Astrocyte (in vitro differentiated cells and primary cell): Measurements from ENCODE around the gene EPRS1. TPM values are rescaled to one million over a fixed set of nuclear protein-coding genes. Genes with fewer than 3 reads are reported as not detected.
"Not testable (repeated sequence)": the region's sequence is repeated elsewhere in the genome, so short reads cannot be mapped to it uniquely, and the experiment has no call there.

Experiments
- DNase-seq: peaks from one replicate; pipeline ENCODE4 v3.0.0-alpha.2; 2010; ENCODE audit warnings: low read depth
- FAIRE-seq: peaks from 2 replicates; lab custom pipeline; 2011; peaks lifted over from hg19 to GRCh38; lab: Jason Lieb, UNC
- H2AFZ ChIP-seq: 2 replicates; pipeline ENCODE4 v1.6.0; 2012; ENCODE audit warnings: low read depth, low read length, inconsistent platforms
- H3K27ac ChIP-seq: 2 replicates; pipeline ENCODE4 v1.5.1; 2011; ENCODE audit warnings: low read depth, low read length, inconsistent platforms
- H3K27me3 ChIP-seq: 2 replicates; pipeline ENCODE4 v1.6.0; 2011; ENCODE audit warnings: low read length, inconsistent platforms; ENCODE audit not compliant: insufficient read depth
- H3K36me3 ChIP-seq: 2 replicates; pipeline ENCODE4 v1.5.1; 2011; ENCODE audit warnings: low read length, inconsistent platforms; ENCODE audit not compliant: insufficient read depth
- H3K4me1 ChIP-seq: 2 replicates; pipeline ENCODE4 v1.5.1; 2011; ENCODE audit warnings: low read length, inconsistent platforms; ENCODE audit not compliant: insufficient read depth
- H3K4me2 ChIP-seq: 2 replicates; pipeline ENCODE4 v1.6.0; 2012; ENCODE audit warnings: low read length, inconsistent platforms
- H3K4me3 ChIP-seq: 2 replicates; pipeline ENCODE4 v1.5.1; 2011; ENCODE audit warnings: low read depth, mild to moderate bottlenecking, low read length, inconsistent platforms; ENCODE audit not compliant: insufficient read depth
- H3K79me2 ChIP-seq: 2 replicates; pipeline ENCODE4 v1.6.0; 2012; ENCODE audit warnings: mild to moderate bottlenecking, low read length, inconsistent platforms; ENCODE audit not compliant: insufficient read depth
- H3K9ac ChIP-seq: 2 replicates; pipeline ENCODE4 v1.6.0; 2012; ENCODE audit warnings: mild to moderate bottlenecking, low read length, inconsistent platforms
- H3K9me3 ChIP-seq: 2 replicates; pipeline ENCODE4 v1.5.1; 2012; ENCODE audit warnings: low read depth, mild to moderate bottlenecking, low read length, inconsistent platforms; ENCODE audit not compliant: insufficient read depth
- H4K20me1 ChIP-seq: 2 replicates; pipeline ENCODE4 v1.6.0; 2012; ENCODE audit warnings: low read length, inconsistent platforms; ENCODE audit not compliant: insufficient read depth
- H3K27ac Mint-ChIP-seq: one replicate; pipeline ENCODE4 v1.8.0; 2021; ENCODE audit warnings: mild to moderate bottlenecking, mixed read lengths; ENCODE audit not compliant: unreplicated experiment
- H3K27me3 Mint-ChIP-seq: one replicate; pipeline ENCODE4 v1.8.0; 2021; ENCODE audit warnings: low read depth, mixed read lengths; ENCODE audit not compliant: unreplicated experiment
- H3K36me3 Mint-ChIP-seq: one replicate; pipeline ENCODE4 v1.8.0; 2021; ENCODE audit warnings: low read depth, mixed read lengths; ENCODE audit not compliant: unreplicated experiment
- H3K4me1 Mint-ChIP-seq: one replicate; pipeline ENCODE4 v1.8.0; 2021; ENCODE audit warnings: low read depth, mixed read lengths; ENCODE audit not compliant: unreplicated experiment
- H3K4me3 Mint-ChIP-seq: one replicate; pipeline ENCODE4 v1.8.0; 2021; ENCODE audit warnings: mild to moderate bottlenecking, moderate library complexity, mixed read lengths; ENCODE audit not compliant: unreplicated experiment
- H3K9me3 Mint-ChIP-seq: one replicate; pipeline ENCODE4 v1.8.0; 2021; ENCODE audit warnings: mild to moderate bottlenecking, mixed read lengths; ENCODE audit not compliant: unreplicated experiment
- CTCF ChIP-seq: IDR thresholded peaks from 2 replicates; pipeline ENCODE4 v1.5.1; 2011; ENCODE audit warnings: low read depth, mild to moderate bottlenecking, inconsistent platforms, low read length, moderate library complexity; ENCODE audit not compliant: insufficient read depth
- EZH2 ChIP-seq: IDR thresholded peaks from 2 replicates; pipeline ENCODE4 v1.6.1; 2012; ENCODE audit warnings: mild to moderate bottlenecking, low read length, inconsistent platforms; ENCODE audit not compliant: insufficient read depth
- total RNA-seq: library from RNA; stranded (reverse); gene quantifications from 2 replicates; pipeline ENCODE4 v1.2.1, GENCODE V29; 2021

EPRS1 gene
- total RNA-seq, 1 donor from 2014 or later: 159 TPM

GRCh38 chr1:220038640-220039039, 7.7 kb downstream of the EPRS1 start:
- Histone ChIP-seq H4K20me1 (peaks cover 44% of the 10 kb centered on the region), H3K79me2 (peaks cover 78% of the 10 kb centered on the region), H3K27me3 (no peaks in the 10 kb centered on the region), H3K36me3 (peaks cover 20% of the 10 kb centered on the region), H3K4me1 (no peaks in the 10 kb centered on the region), H3K9ac (no peak overlapping the region), H3K27ac (no peak overlapping the region), H3K4me2 (no peak overlapping the region), H2AFZ (no peak overlapping the region), H3K4me3 (no peak overlapping the region), H3K9me3 (no peaks in the 10 kb centered on the region)
- Mint-ChIP-seq H3K27ac (no peak overlapping the region), H3K27me3 (no peaks in the 10 kb centered on the region), H3K9me3 (no peaks in the 10 kb centered on the region), H3K4me1 (peaks cover 3% of the 10 kb centered on the region), H3K4me3 (no peak overlapping the region), H3K36me3 (peaks cover 5% of the 10 kb centered on the region)
- TF ChIP-seq EZH2: no peak
- no peak for TF ChIP-seq CTCF
- DNase-seq (no peak), FAIRE-seq (no peak)

DNA sequence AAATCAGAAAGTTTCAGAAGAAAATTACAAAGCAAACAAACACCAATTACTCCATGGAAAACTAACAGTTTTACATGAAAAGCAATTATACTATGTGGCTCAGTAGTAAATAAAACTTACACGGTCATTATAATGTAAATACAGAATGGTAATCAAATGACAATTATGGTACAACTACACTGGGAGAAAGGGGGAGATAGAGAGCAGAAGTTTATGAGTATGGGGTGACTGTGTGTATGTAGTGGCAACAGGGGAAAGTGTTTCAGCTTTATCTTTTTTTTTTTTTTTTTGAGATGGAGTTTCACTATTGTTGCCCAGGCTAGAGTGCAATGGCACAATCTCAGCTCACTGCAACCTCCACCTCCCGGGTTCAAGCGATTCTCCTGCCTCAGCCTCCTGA, 8.5 kb downstream of the EPRS1 start:
- H2AFZ ChIP-seq, H3K27ac Mint-ChIP-seq, H3K9me3 Mint-ChIP-seq, H3K4me3 Mint-ChIP-seq, H3K36me3 Mint-ChIP-seq, H3K27ac ChIP-seq, H3K4me1 Mint-ChIP-seq, H3K27me3 ChIP-seq, H3K9me3 ChIP-seq, DNase-seq, FAIRE-seq, H3K4me1 ChIP-seq, H3K27me3 Mint-ChIP-seq, H3K4me3 ChIP-seq, H3K9ac ChIP-seq, H3K4me2 ChIP-seq: not testable (repeated sequence)
- H3K36me3 ChIP-seq: peaks cover 19% of the 10 kb centered on the region
- H4K20me1 ChIP-seq: peaks cover 40% of the 10 kb centered on the region
- H3K79me2 ChIP-seq: peaks cover 70% of the 10 kb centered on the region

- Mint-ChIP-seq H3K27me3 (no peaks in the 10 kb centered on the region), H3K4me1 (peaks cover 3% of the 10 kb centered on the region), H3K27ac (no peak overlapping the region), H3K9me3 (no peaks in the 10 kb centered on the region), H3K4me3 (no peak overlapping the region), H3K36me3 (no peaks in the 10 kb centered on the region)
- no peaks in the 10 kb centered on the region for H3K4me1 ChIP-seq
- peaks cover 28% of the 10 kb centered on the region for H3K36me3 ChIP-seq
- no peak overlapping the region for H3K4me2 ChIP-seq
- H3K9ac ChIP-seq: no peak overlapping the region
- no peak overlapping the region for H2AFZ ChIP-seq
- FAIRE-seq (no peak), DNase-seq (no peak)
- H4K20me1 ChIP-seq: peaks cover 27% of the 10 kb centered on the region
- H3K4me3 ChIP-seq: no peak overlapping the region
- no peaks in the 10 kb centered on the region for H3K9me3 ChIP-seq
- no peaks in the 10 kb centered on the region for H3K27me3 ChIP-seq
- peaks cover 41% of the 10 kb centered on the region for H3K79me2 ChIP-seq
- no peak overlapping the region for H3K27ac ChIP-seq
- TF ChIP-seq CTCF: no peak
- no peak for TF ChIP-seq EZH2
These were observed 13.4 kb downstream of the EPRS1 start for GRCh38 chr1:220032911-220033310.
